Kasumi-1 (cell line): ENCODE measurements around the gene SEC24D.

Experiments used
- DNase-seq, 2 experiments: peaks; one replicate each; lab custom pipeline; 2025; lab: John Stamatoyannopoulos, UW

Gene SEC24D

GRCh38 chr4:118774321-118774720 lies 61.6 kb downstream of the SEC24D start:
- DNase-seq = no peak

GRCh38 chr4:118773429-118773792 lies 62.5 kb downstream of the SEC24D start:
- no peak for DNase-seq

- DNase-seq = no peak
These were observed 63.0 kb downstream of the SEC24D start for GRCh38 chr4:118772767-118773428.

GRCh38 chr4:118772081-118772766 lies 63.7 kb downstream of the SEC24D start:
- peak; percentile 61 to 74 for DNase-seq

GRCh38 chr4:118770741-118771187 lies 65.2 kb downstream of the SEC24D start:
- DNase-seq = no peak

GRCh38 chr4:118769161-118769560 lies 66.8 kb downstream of the SEC24D start:
- DNase-seq = no peak

- no peak for DNase-seq
These were observed 68.8 kb downstream of the SEC24D start for GRCh38 chr4:118767109-118767508.

GRCh38 chr4:118765399-118765798 lies 70.5 kb downstream of the SEC24D start:
- peak; percentile 25 for DNase-seq

- no peak for DNase-seq
These were observed 73.0 kb downstream of the SEC24D start for GRCh38 chr4:118762730-118763477.

- no peak for DNase-seq
These were observed 73.8 kb downstream of the SEC24D start for GRCh38 chr4:118762155-118762554.

GRCh38 chr4:118761397-118762016 lies 74.4 kb downstream of the SEC24D start:
- DNase-seq = no peak

- DNase-seq = no peak
These were observed 75.4 kb downstream of the SEC24D start for GRCh38 chr4:118760493-118760892.

GRCh38 chr4:118760092-118760491 lies 75.8 kb downstream of the SEC24D start:
- DNase-seq = no peak

GRCh38 chr4:118759481-118759880 lies 76.4 kb downstream of the SEC24D start:
- DNase-seq = no peak

GRCh38 chr4:118758293-118758692 lies 77.6 kb downstream of the SEC24D start:
- no peak for DNase-seq

- DNase-seq = no peak
These were observed 78.1 kb downstream of the SEC24D start for GRCh38 chr4:118757761-118758251.

GRCh38 chr4:118756958-118757357 lies 79.0 kb downstream of the SEC24D start:
- no peak for DNase-seq

GRCh38 chr4:118756429-118756828 lies 79.5 kb downstream of the SEC24D start:
- DNase-seq = no peak

- no peak for DNase-seq
These were observed 80.3 kb downstream of the SEC24D start for GRCh38 chr4:118755438-118756226.

- DNase-seq = no peak
These were observed 81.0 kb downstream of the SEC24D start for GRCh38 chr4:118754890-118755289.

- no peak for DNase-seq
These were observed 82.2 kb downstream of the SEC24D start for GRCh38 chr4:118753685-118754084.

GRCh38 chr4:118753096-118753495 lies 82.8 kb downstream of the SEC24D start:
- no peak for DNase-seq
